Right lobe of liver (tissue), 6 donors: ENCODE data around the gene CCSER1. TPM values are rescaled to one million over a fixed set of nuclear protein-coding genes. Genes with fewer than 3 reads are reported as not detected.

Experiments used
- ATAC-seq, 4 donors: fragments of 200-7000 bp; cut with Tn5 transposase; one replicate each; pipeline ENCODE4 v1.9.1; 2020; ENCODE audit warnings: mild to moderate bottlenecking in 4 of 4, moderate library complexity in 4 of 4
- DNase-seq, 3 donors: peaks; one replicate each; pipeline ENCODE4 v3.0.0-alpha.2; 2020
- H3K27ac ChIP-seq, 3 donors: fragments of 200-600 bp; one replicate each; pipeline ENCODE4 v1.8.0; 2022
- H3K27me3 ChIP-seq, 2 donors: fragments of 200-600 bp; one replicate each; pipeline ENCODE4 v1.8.0; 2022
- H3K36me3 ChIP-seq, 4 donors: fragments of 200-600 bp; sonication (generic) in 1 of 4; one replicate each; pipeline versions ENCODE4 v1.5.1 to v1.8.0; 2017 to 2022; ENCODE audit warnings: control low read depth in 1 of 4
- H3K4me1 ChIP-seq, 4 donors: fragments of 200-600 bp; sonication (generic) in 1 of 4; one replicate each; pipeline versions ENCODE4 v1.5.1 to v1.8.0; 2017 to 2022; ENCODE audit warnings: control low read depth in 1 of 4
- H3K4me3 ChIP-seq, 3 donors: fragments of 200-600 bp; one replicate each; pipeline ENCODE4 v1.8.0; 2022
- H3K9me3 ChIP-seq, 4 donors: fragments of 200-600 bp; sonication (generic) in 1 of 4; one replicate each; pipeline versions ENCODE4 v1.5.1 to v1.8.0; 2017 to 2022; ENCODE audit warnings: control low read depth in 1 of 4
- CTCF ChIP-seq, 4 donors: fragments of 200-600 bp in 3 of 4; fragments of 450-650 bp in 1 of 4; IDR thresholded peaks; one replicate each; pipeline versions ENCODE4 v1.5.1 to v1.8.0; 2016 to 2022; ENCODE audit warnings: antibody characterized with exemption in 4 of 4, mild to moderate bottlenecking in 2 of 4
- POLR2A ChIP-seq: fragments of 450-650 bp; IDR thresholded peaks from one replicate; pipeline ENCODE4 v1.6.1; 2017; ENCODE audit warnings: antibody characterized with exemption, mild to moderate bottlenecking
- WGBS: methylation state at CpG from one replicate; pipeline ENCODE4 v1.1.6; 2018; ENCODE audit warnings: low coverage, low lambda C conversion rate; ENCODE audit not compliant: insufficient coverage; ENCODE audit errors: missing lambda C conversion rate; 5-methylcytosine and 5-hydroxymethylcytosine counted together
- intact Hi-C, 2 donors: fragments of 100-400 bp; cut with DNase I; formaldehyde crosslinking; loops; one replicate each; pipeline versions ENCODE4 v1.11.2 to v1.14.1; 2022
- total RNA-seq, 6 experiments: library from RNA; depleted of rRNA in 2 of 6; stranded (reverse); fragments of >200 nt in 2 of 6; fragmentation: NEBNext Ultra II Directional in 3 of 6; extraction: Animal tissue kit (Norgen Biotek cat#: 25700) in 3 of 6; gene quantifications; one replicate each; pipeline versions ENCODE4 v1.1.0 to v1.2.4, GENCODE V29; 2016 to 2023
- donor health status: DM: no; HTN: yes; CAD: no.
- donor health status: DM: no; HTN: no; CAD: no.
- donor health status: DM: no; HTN: no; CAD: no.
- donor health status: DM: no; HTN: yes; CAD: no.
- donor health status: DM: no; HTN: yes; CAD: no.

Gene CCSER1
- total RNA-seq, 6 experiments from 2014 or later, result 0.15 to 1.00 (median 0.65) TPM

GRCh38 chr4:91111556-91111955 lies 984.4 kb downstream of the CCSER1 start:
- H3K36me3 ChIP-seq, result no peaks in the 10 kb centered on the region
- no peak overlapping the region for H3K4me3 ChIP-seq
- H3K27me3 ChIP-seq, result no peaks in the 10 kb centered on the region
- ATAC-seq (no peak), DNase-seq (no peak)
- H3K4me1 ChIP-seq, result no peaks in the 10 kb centered on the region
- TF ChIP-seq POLR2A (no peak), CTCF (IDR thresholded peaks at IDR 0.05) (no peak)
- WGBS, result 75% methylated on average over 1 of the region's 1 CpG
- no peak overlapping the region for H3K27ac ChIP-seq
- no peaks in the 10 kb centered on the region for H3K9me3 ChIP-seq
- intact Hi-C loops, result no loop called here

- ATAC-seq (peak in 1 of 4 donors; percentile 23), DNase-seq (no peak)
- TF ChIP-seq CTCF (IDR thresholded peaks at IDR 0.05) (peak; percentile 26 to 60 (median 58)), POLR2A (no peak)
- no peaks in the 10 kb centered on the region for H3K9me3 ChIP-seq
- no peak overlapping the region for H3K27ac ChIP-seq
- no peaks in the 10 kb centered on the region for H3K36me3 ChIP-seq
- no peaks in the 10 kb centered on the region for H3K4me1 ChIP-seq
- H3K4me3 ChIP-seq, result no peak overlapping the region
- intact Hi-C loops, result no loop called here
- H3K27me3 ChIP-seq, result no peaks in the 10 kb centered on the region
- 35% methylated on average over 4 of the region's 4 CpGs for WGBS
Measured at GRCh38 chr4:91113130-91113706, 986.0 kb downstream of the CCSER1 start.

GRCh38 chr4:91114386-91114785 lies 987.2 kb downstream of the CCSER1 start:
- no peaks in the 10 kb centered on the region for H3K27me3 ChIP-seq
- no peak overlapping the region for H3K27ac ChIP-seq
- ATAC-seq (no peak), DNase-seq (no peak)
- WGBS, result 63% methylated on average over 4 of the region's 4 CpGs
- H3K9me3 ChIP-seq, result no peaks in the 10 kb centered on the region
- H3K4me1 ChIP-seq, result no peaks in the 10 kb centered on the region
- H3K4me3 ChIP-seq, result no peak overlapping the region
- no peaks in the 10 kb centered on the region for H3K36me3 ChIP-seq
- intact Hi-C loops, result no loop called here
- no peak for TF ChIP-seq POLR2A
- no peak for TF ChIP-seq CTCF (IDR thresholded peaks at IDR 0.05)

- Histone ChIP-seq H3K36me3 (no peaks in the 10 kb centered on the region), H3K4me1 (no peaks in the 10 kb centered on the region), H3K4me3 (no peak overlapping the region), H3K27ac (no peak overlapping the region), H3K27me3 (no peaks in the 10 kb centered on the region), H3K9me3 (no peaks in the 10 kb centered on the region)
- intact Hi-C loops, result no loop called here
- peak in 3 of 4 donors; percentile 18 to 29 (median 20) for TF ChIP-seq CTCF (IDR thresholded peaks at IDR 0.05)
- TF ChIP-seq POLR2A, result no peak
- ATAC-seq (no peak), DNase-seq (no peak)
Measured at GRCh38 chr4:91116861-91117260, 989.7 kb downstream of the CCSER1 start.

- TF ChIP-seq POLR2A, result no peak
- TF ChIP-seq CTCF (IDR thresholded peaks at IDR 0.05), result no peak
- ATAC-seq, result no peak
- intact Hi-C loops, result no loop called here
- DNase-seq, result no peak
- H3K9me3 ChIP-seq, result no peaks in the 10 kb centered on the region
- no peaks in the 10 kb centered on the region for H3K4me1 ChIP-seq
- no peaks in the 10 kb centered on the region for H3K36me3 ChIP-seq
- H3K27ac ChIP-seq, result no peak overlapping the region
- H3K4me3 ChIP-seq, result no peak overlapping the region
- no peaks in the 10 kb centered on the region for H3K27me3 ChIP-seq
Measured at GRCh38 chr4:91118597-91118996, 991.4 kb downstream of the CCSER1 start.
